GM12878 (cell line): ENCODE measurements around the gene PDE6G. TPM values are rescaled to one million over a fixed set of nuclear protein-coding genes. Genes with fewer than 3 reads are reported as not detected.

Experiments
- ATAC-seq: fragments of 200-7000 bp; cut with Tn5 transposase; 3 replicates; pipeline ENCODE4 v1.9.1; 2020; ENCODE audit warnings: mild to moderate bottlenecking, moderate library complexity
- BruUV-seq: library from RNA; stranded (reverse); fragments of 400-500 nt; replicated peaks from 2 replicates; lab custom pipeline; 2021; lab: Mats Ljungman, UMichigan
- CTCF ChIA-PET: fragments of 300-600 bp; sonication (Branson Sonifier 250); formaldehyde crosslinking; extraction: SDS; loops from one replicate; lab custom pipeline; 2021; ENCODE audit warnings: inconsistent platforms; lab: Yijun Ruan, JAX
- POLR2A ChIA-PET: fragments of 350-600 bp; formaldehyde crosslinking; extraction: SDS; loops from one replicate; lab custom pipeline; 2021; ENCODE audit warnings: inconsistent platforms; lab: Charles Lee
- RAD21 ChIA-PET: fragments of 300-600 bp; sonication (Branson Sonifier 250); formaldehyde crosslinking; loops from one replicate; lab custom pipeline; 2023; ENCODE audit warnings: antibody characterized with exemption; ENCODE audit not compliant: unreplicated experiment; lab: Charles Lee
- SMC1A ChIA-PET: fragments of 300-600 bp; sonication (Branson Sonifier 250); formaldehyde crosslinking; loops from one replicate; lab custom pipeline; 2023; ENCODE audit not compliant: unreplicated experiment, uncharacterized antibody; lab: Charles Lee
- DNase-seq: peaks from one replicate; pipeline ENCODE4 v3.0.0-alpha.2; 2011; ENCODE audit warnings: low read depth, low spot score
- FAIRE-seq: peaks from 3 replicates; lab custom pipeline; 2011; peaks lifted over from hg19 to GRCh38; lab: Jason Lieb, UNC
- H2AFZ ChIP-seq: 2 replicates; pipeline ENCODE4 v1.6.0; 2011; ENCODE audit warnings: low read depth, low read length, control low read depth; ENCODE audit not compliant: control insufficient read depth
- H3K27ac ChIP-seq: 2 replicates; pipeline ENCODE4 v1.5.1; 2011; ENCODE audit warnings: control low read depth; ENCODE audit not compliant: control insufficient read depth, insufficient read depth
- H3K27me3 ChIP-seq, 2 experiments: replicated peaks in 1 of 2; 2 replicates each; pipeline versions ENCODE4 v1.6.0 to v1.6.1; 2011; ENCODE audit warnings: low read length in 1 of 2; ENCODE audit not compliant: control insufficient read depth in 2 of 2, insufficient read depth in 2 of 2
- H3K36me3 ChIP-seq, 2 experiments: 2 replicates each; pipeline ENCODE4 v1.5.1; 2011; ENCODE audit warnings: low read length in 1 of 2; ENCODE audit not compliant: control insufficient read depth in 2 of 2, insufficient read depth in 2 of 2
- H3K4me1 ChIP-seq: 2 replicates; pipeline ENCODE4 v1.6.1; 2011; ENCODE audit warnings: mild to moderate bottlenecking, low read length, moderate library complexity, mixed read lengths; ENCODE audit not compliant: control insufficient read depth, insufficient read depth
- H3K4me2 ChIP-seq: 2 replicates; pipeline ENCODE4 v1.6.0; 2011; ENCODE audit warnings: control low read depth; ENCODE audit not compliant: control insufficient read depth, insufficient read depth
- H3K4me3 ChIP-seq: fragments of 200-600 bp; sonication (generic); 2 replicates; pipeline ENCODE4 v1.5.1; 2016
- H3K79me2 ChIP-seq: 2 replicates; pipeline ENCODE4 v1.6.0; 2011; ENCODE audit warnings: low read length; ENCODE audit not compliant: control insufficient read depth, insufficient read depth
- H3K9ac ChIP-seq: 2 replicates; pipeline ENCODE4 v1.8.0; 2011; ENCODE audit warnings: low read length, control low read depth, mixed read lengths; ENCODE audit not compliant: control insufficient read depth, insufficient read depth
- H3K9me3 ChIP-seq: replicated peaks from 3 replicates; pipeline ENCODE4 v1.5.1; 2011; ENCODE audit warnings: mild to moderate bottlenecking, low read length; ENCODE audit not compliant: control insufficient read depth, insufficient read depth
- H4K20me1 ChIP-seq: 2 replicates; pipeline ENCODE4 v1.6.0; 2011; ENCODE audit not compliant: control insufficient read depth, insufficient read depth
- SUZ12 ChIP-seq: fragments of 200-600 bp; sonication (generic); IDR thresholded peaks from one replicate; pipeline ENCODE4 v1.6.1; 2018; ENCODE audit warnings: antibody characterized with exemption, mild to moderate bottlenecking; ENCODE audit not compliant: unreplicated experiment
- YBX1 ChIP-seq: fragments of 450-650 bp; IDR thresholded peaks from 2 replicates; pipeline ENCODE4 v1.6.1; 2016; ENCODE audit warnings: antibody characterized with exemption
- WGBS: methylation state at CpG from one replicate; pipeline ENCODE4 v1.1.6; 2016; ENCODE audit warnings: low lambda C conversion rate; ENCODE audit not compliant: insufficient replicate concordance, insufficient coverage; ENCODE audit errors: missing lambda C conversion rate; 5-methylcytosine and 5-hydroxymethylcytosine counted together
- in situ Hi-C: fragments of 300-500 bp; cut with MboI; formaldehyde crosslinking; loops from 9 replicates; pipeline ENCODE4 v1.14.3; 2018; ENCODE audit warnings: mixed read lengths
- intact Hi-C: fragments of 100-400 bp; cut with micrococcal nuclease; formaldehyde crosslinking; loops from one replicate; pipeline ENCODE4 v1.14.2; 2022; ENCODE audit not compliant: unreplicated experiment
- polyA plus RNA-seq, 11 experiments: library from polyadenylated mRNA; depleted of rRNA in 4 of 11; unstranded in 6 of 11; stranded (reverse) in 5 of 11; fragments of >200 nt; fragmentation: Nextera tagmentation in 4 of 11; fragmentation: Illumina TruSeq in 1 of 11; extraction: Ambion mirVana in 4 of 11; extraction: Trizol in 1 of 11; gene quantifications; 1 replicate in 1 of 11; 2 replicates in 10 of 11; pipeline versions ENCODE4 v1.2.1 to v1.2.3, GENCODE V29; 2011 to 2016; ENCODE audit warnings: inconsistent platforms in 2 of 11, missing spikeins in 2 of 11, low read depth in 1 of 11
- total RNA-seq, 4 experiments: library from RNA; depleted of rRNA in 3 of 4; stranded (reverse); fragments of >200 nt in 3 of 4; fragmentation: Illumina TruSeq in 1 of 4; extraction: Trizol in 1 of 4; gene quantifications; 2 replicates each; pipeline versions ENCODE4 v1.2.1 to v1.2.3, GENCODE V29; 2013 to 2021
- TF ChIP-seq, protein P1 (sequence below): IDR thresholded peaks from 2 replicates; pipeline ENCODE4 v1.6.1; 2011; ENCODE audit warnings: low read depth, low read length, improper control_type of control experiment, borderline replicate concordance
- TF ChIP-seq, protein P2 (sequence below): fragments of 450-650 bp; IDR thresholded peaks from 2 replicates; pipeline ENCODE4 v1.6.1; 2017; ENCODE audit warnings: antibody characterized with exemption, mild to moderate bottlenecking, moderate library complexity

PDE6G gene
- total and polyA plus RNA-seq, 10 of the 15 experiments (the other 5 are each of a cell fraction or from before 2014, with no cell fraction given): 0.55 to 12.1 (median 4.3) TPM

DNA sequence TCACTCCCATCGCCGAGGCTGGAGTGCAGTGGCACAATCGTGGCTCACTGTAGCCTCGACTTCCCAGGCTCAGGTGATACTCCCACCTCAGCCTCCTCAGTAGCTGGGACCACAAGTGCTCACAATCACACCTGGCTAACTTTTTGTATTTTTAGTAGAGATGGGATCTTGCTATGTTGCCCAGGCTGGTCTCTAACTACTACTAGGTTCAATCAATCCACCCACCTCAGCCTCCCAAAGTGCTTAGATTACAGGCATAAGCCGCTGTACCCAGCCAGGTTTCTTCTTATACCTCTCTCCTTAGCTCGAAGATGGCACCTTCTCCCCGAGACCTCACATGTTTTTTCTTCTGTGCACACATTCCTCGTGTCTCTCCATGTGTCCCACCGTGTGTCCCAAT, 16.3 kb downstream of the PDE6G start:
- 95% methylated on average over 9 of the region's 9 CpGs for WGBS
- BruUV-seq: no TSS peak
- H4K20me1 ChIP-seq: no peaks in the 10 kb centered on the region
- no peak overlapping the region for H3K9ac ChIP-seq
- no peak for FAIRE-seq
- SMC1A ChIA-PET: no interaction called here
- no peak overlapping the region for H2AFZ ChIP-seq
- no peak for ATAC-seq
- in situ Hi-C loops: no loop called here
- no peak for DNase-seq
- POLR2A ChIA-PET: interaction anchor here (0.7 to 1.4 kb wide), 2 partner anchors 25 to 44 kb away, joined by 3 to 4 read pairs; partner anchors contain the start of genes ARL16 and HGS
- no peaks in the 10 kb centered on the region for H3K27me3 ChIP-seq
- CTCF ChIA-PET: no interaction called here
- H3K4me2 ChIP-seq: no peak overlapping the region
- no peak overlapping the region for H3K4me3 ChIP-seq
- peaks cover 18% of the 10 kb centered on the region for H3K79me2 ChIP-seq
- no peaks in the 10 kb centered on the region for H3K36me3 ChIP-seq
- H3K4me1 ChIP-seq: peaks cover 4% of the 10 kb centered on the region
- H3K9me3 ChIP-seq: no peaks in the 10 kb centered on the region
- RAD21 ChIA-PET: no interaction called here
- no peak for TF ChIP-seq YBX1
- TF ChIP-seq, protein P1, sequence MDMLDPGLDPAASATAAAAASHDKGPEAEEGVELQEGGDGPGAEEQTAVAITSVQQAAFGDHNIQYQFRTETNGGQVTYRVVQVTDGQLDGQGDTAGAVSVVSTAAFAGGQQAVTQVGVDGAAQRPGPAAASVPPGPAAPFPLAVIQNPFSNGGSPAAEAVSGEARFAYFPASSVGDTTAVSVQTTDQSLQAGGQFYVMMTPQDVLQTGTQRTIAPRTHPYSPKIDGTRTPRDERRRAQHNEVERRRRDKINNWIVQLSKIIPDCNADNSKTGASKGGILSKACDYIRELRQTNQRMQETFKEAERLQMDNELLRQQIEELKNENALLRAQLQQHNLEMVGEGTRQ: no peak
- TF ChIP-seq, all 136 proteins: peak for 0
- intact Hi-C loops: no loop called here
- no peak overlapping the region for H3K27ac ChIP-seq

DNA sequence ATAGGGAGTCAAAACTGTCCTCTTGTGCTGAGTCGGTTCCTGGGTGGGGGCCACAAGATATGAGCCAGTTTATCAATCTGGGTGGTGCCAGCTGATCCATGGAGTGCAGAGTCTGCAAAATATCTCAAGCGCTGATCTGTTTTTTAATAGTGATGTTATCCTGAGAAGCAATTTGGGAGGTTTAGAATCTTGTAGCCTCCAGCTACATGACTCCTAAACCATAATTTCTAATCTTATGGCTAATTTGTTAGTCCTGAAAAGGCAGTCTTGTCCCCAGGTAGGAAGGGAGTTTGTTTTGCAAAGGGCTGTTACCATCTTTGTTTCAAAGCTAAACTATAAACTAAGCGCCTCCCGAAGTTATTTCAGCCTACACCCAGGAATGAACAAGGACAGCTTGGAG, 17.7 kb downstream of the PDE6G start:
- Histone ChIP-seq H3K4me1 (peaks cover 4% of the 10 kb centered on the region), H3K27ac (no peak overlapping the region), H3K4me3 (no peak overlapping the region), H3K27me3 (no peaks in the 10 kb centered on the region), H3K4me2 (no peak overlapping the region), H3K79me2 (peaks cover 27% of the 10 kb centered on the region), H4K20me1 (no peaks in the 10 kb centered on the region), H3K36me3 (no peaks in the 10 kb centered on the region), H3K9me3 (no peaks in the 10 kb centered on the region), H3K9ac (no peak overlapping the region), H2AFZ (no peak overlapping the region)
- POLR2A ChIA-PET: interaction anchor here (0.7 to 1.4 kb wide), 3 partner anchors 9 to 84 kb away, joined by 4 to 9 read pairs (median 4); no protein-coding TSS in a partner anchor
- DNase-seq (no peak), ATAC-seq (no peak), FAIRE-seq (no peak)
- WGBS: 77% methylated on average over 4 of the region's 4 CpGs
- intact Hi-C loops (no loop called here), in situ Hi-C loops (no loop called here)
- no peak for TF ChIP-seq SUZ12
- TF ChIP-seq, protein P2, sequence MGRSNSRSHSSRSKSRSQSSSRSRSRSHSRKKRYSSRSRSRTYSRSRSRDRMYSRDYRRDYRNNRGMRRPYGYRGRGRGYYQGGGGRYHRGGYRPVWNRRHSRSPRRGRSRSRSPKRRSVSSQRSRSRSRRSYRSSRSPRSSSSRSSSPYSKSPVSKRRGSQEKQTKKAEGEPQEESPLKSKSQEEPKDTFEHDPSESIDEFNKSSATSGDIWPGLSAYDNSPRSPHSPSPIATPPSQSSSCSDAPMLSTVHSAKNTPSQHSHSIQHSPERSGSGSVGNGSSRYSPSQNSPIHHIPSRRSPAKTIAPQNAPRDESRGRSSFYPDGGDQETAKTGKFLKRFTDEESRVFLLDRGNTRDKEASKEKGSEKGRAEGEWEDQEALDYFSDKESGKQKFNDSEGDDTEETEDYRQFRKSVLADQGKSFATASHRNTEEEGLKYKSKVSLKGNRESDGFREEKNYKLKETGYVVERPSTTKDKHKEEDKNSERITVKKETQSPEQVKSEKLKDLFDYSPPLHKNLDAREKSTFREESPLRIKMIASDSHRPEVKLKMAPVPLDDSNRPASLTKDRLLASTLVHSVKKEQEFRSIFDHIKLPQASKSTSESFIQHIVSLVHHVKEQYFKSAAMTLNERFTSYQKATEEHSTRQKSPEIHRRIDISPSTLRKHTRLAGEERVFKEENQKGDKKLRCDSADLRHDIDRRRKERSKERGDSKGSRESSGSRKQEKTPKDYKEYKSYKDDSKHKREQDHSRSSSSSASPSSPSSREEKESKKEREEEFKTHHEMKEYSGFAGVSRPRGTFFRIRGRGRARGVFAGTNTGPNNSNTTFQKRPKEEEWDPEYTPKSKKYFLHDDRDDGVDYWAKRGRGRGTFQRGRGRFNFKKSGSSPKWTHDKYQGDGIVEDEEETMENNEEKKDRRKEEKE: no peak
- CTCF ChIA-PET: interaction anchor here (0.6 kb wide), 1 partner anchor 84 kb away, joined by 3 read pairs; no protein-coding TSS in a partner anchor
- BruUV-seq: no TSS peak
- RAD21 ChIA-PET: interaction anchor here (1.3 kb wide), 1 partner anchor 27 kb away, joined by 3 read pairs; no protein-coding TSS in a partner anchor
- SMC1A ChIA-PET: interaction anchor here (1.0 kb wide), 1 partner anchor 20 kb away, joined by 3 read pairs; no protein-coding TSS in a partner anchor
